ENCODE data around the gene GNA12. TPM values are rescaled to one million over a fixed set of nuclear protein-coding genes. Genes with fewer than 3 reads are reported as not detected.
"Not testable (repeated sequence)": the region's sequence is repeated elsewhere in the genome, so short reads cannot be mapped to it uniquely, and the experiment has no call there.

The GNA12 gene
- total RNA-seq, 1 donor, result 22.7 TPM

- Histone ChIP-seq H3K4me3 (ENCODE audit: low read length) (no peak overlapping the region), H3K27me3 (ENCODE audit: insufficient read depth, low read length) (no peaks in the 10 kb centered on the region), H3K9me3 (ENCODE audit: low read depth, low read length) (no peaks in the 10 kb centered on the region), H3K4me1 (ENCODE audit: insufficient read depth, low read length) (peaks cover 17% of the 10 kb centered on the region)
Measured at GRCh38 chr7:2702594-2702957, 141.5 kb downstream of the GNA12 start.

- no peaks in the 10 kb centered on the region for H3K27me3 ChIP-seq (ENCODE audit: insufficient read depth, low read length)
Measured at GRCh38 chr7:2701832-2702593, 142.1 kb downstream of the GNA12 start.

GRCh38 chr7:2701424-2701823 is 142.7 kb downstream of the GNA12 start:
- Histone ChIP-seq H3K4me1 (ENCODE audit: insufficient read depth, low read length) (peaks cover 21% of the 10 kb centered on the region), H3K9me3 (ENCODE audit: low read depth, low read length) (no peaks in the 10 kb centered on the region), H3K27me3 (ENCODE audit: insufficient read depth, low read length) (no peaks in the 10 kb centered on the region), H3K4me3 (ENCODE audit: low read length) (no peak overlapping the region)

More at GRCh38 chr7:2701832-2702593, 142.1 kb downstream of the GNA12 start:
- Histone ChIP-seq H3K4me1 (ENCODE audit: insufficient read depth, low read length) (peaks cover 17% of the 10 kb centered on the region), H3K4me3 (ENCODE audit: low read length) (no peak overlapping the region), H3K9me3 (ENCODE audit: low read depth, low read length) (no peaks in the 10 kb centered on the region)

GRCh38 chr7:2700141-2700850 is 143.8 kb downstream of the GNA12 start:
- Histone ChIP-seq H3K9me3 (ENCODE audit: low read depth, low read length) (no peaks in the 10 kb centered on the region), H3K4me1 (ENCODE audit: insufficient read depth, low read length) (peaks cover 21% of the 10 kb centered on the region), H3K27me3 (ENCODE audit: insufficient read depth, low read length) (no peaks in the 10 kb centered on the region), H3K4me3 (ENCODE audit: low read length) (no peak overlapping the region)

GRCh38 chr7:2699289-2699620 is 144.9 kb downstream of the GNA12 start:
- no peaks in the 10 kb centered on the region for H3K27me3 ChIP-seq (ENCODE audit: insufficient read depth, low read length)
- H3K4me1 ChIP-seq (ENCODE audit: insufficient read depth, low read length), result peaks cover 22% of the 10 kb centered on the region
- H3K4me3 ChIP-seq (ENCODE audit: low read length), result no peak overlapping the region
- H3K9me3 ChIP-seq (ENCODE audit: low read depth, low read length), result no peaks in the 10 kb centered on the region

GRCh38 chr7:2698581-2699288 is 145.4 kb downstream of the GNA12 start:
- Histone ChIP-seq H3K4me1 (ENCODE audit: insufficient read depth, low read length) (peaks cover 28% of the 10 kb centered on the region), H3K27me3 (ENCODE audit: insufficient read depth, low read length) (no peaks in the 10 kb centered on the region), H3K4me3 (ENCODE audit: low read length) (no peak overlapping the region), H3K9me3 (ENCODE audit: low read depth, low read length) (no peaks in the 10 kb centered on the region)

- peaks cover 26% of the 10 kb centered on the region for H3K4me1 ChIP-seq (ENCODE audit: insufficient read depth, low read length)
- H3K4me3 ChIP-seq (ENCODE audit: low read length); H3K9me3 ChIP-seq (ENCODE audit: low read depth, low read length): not testable (repeated sequence)
- H3K27me3 ChIP-seq (ENCODE audit: insufficient read depth, low read length), result peaks cover 14% of the 10 kb centered on the region
Measured at GRCh38 chr7:2694122-2694436, 150.0 kb downstream of the GNA12 start.

- not testable (repeated sequence) for H3K4me3 ChIP-seq (ENCODE audit: low read length); H3K9me3 ChIP-seq (ENCODE audit: low read depth, low read length)
- Histone ChIP-seq H3K4me1 (ENCODE audit: insufficient read depth, low read length) (peaks cover 26% of the 10 kb centered on the region), H3K27me3 (ENCODE audit: insufficient read depth, low read length) (peaks cover 19% of the 10 kb centered on the region)
Measured at GRCh38 chr7:2693420-2694121, 150.5 kb downstream of the GNA12 start.

GRCh38 chr7:2692543-2692942 is 151.6 kb downstream of the GNA12 start:
- Histone ChIP-seq H3K9me3 (ENCODE audit: low read depth, low read length) (no peaks in the 10 kb centered on the region), H3K4me1 (ENCODE audit: insufficient read depth, low read length) (peaks cover 33% of the 10 kb centered on the region), H3K27me3 (ENCODE audit: insufficient read depth, low read length) (peaks cover 25% of the 10 kb centered on the region), H3K4me3 (ENCODE audit: low read length) (no peak overlapping the region)

GRCh38 chr7:2691932-2692439 is 152.1 kb downstream of the GNA12 start:
- not testable (repeated sequence) for H3K9me3 ChIP-seq (ENCODE audit: low read depth, low read length); H3K4me3 ChIP-seq (ENCODE audit: low read length)
- peaks cover 34% of the 10 kb centered on the region for H3K4me1 ChIP-seq (ENCODE audit: insufficient read depth, low read length)
- H3K27me3 ChIP-seq (ENCODE audit: insufficient read depth, low read length), result peaks cover 30% of the 10 kb centered on the region

GRCh38 chr7:2691011-2691707 is 152.9 kb downstream of the GNA12 start:
- peaks cover 32% of the 10 kb centered on the region for H3K27me3 ChIP-seq (ENCODE audit: insufficient read depth, low read length)
- peaks cover 29% of the 10 kb centered on the region for H3K4me1 ChIP-seq (ENCODE audit: insufficient read depth, low read length)
- no peaks in the 10 kb centered on the region for H3K9me3 ChIP-seq (ENCODE audit: low read depth, low read length)
- no peak overlapping the region for H3K4me3 ChIP-seq (ENCODE audit: low read length)

- peaks cover 37% of the 10 kb centered on the region for H3K27me3 ChIP-seq (ENCODE audit: insufficient read depth, low read length)
Measured at GRCh38 chr7:2689951-2690705, 154.0 kb downstream of the GNA12 start.

GRCh38 chr7:2689343-2689847 is 154.7 kb downstream of the GNA12 start:
- Histone ChIP-seq H3K27me3 (ENCODE audit: insufficient read depth, low read length) (peaks cover 37% of the 10 kb centered on the region), H3K4me1 (ENCODE audit: insufficient read depth, low read length) (peaks cover 29% of the 10 kb centered on the region), H3K4me3 (ENCODE audit: low read length) (no peak overlapping the region), H3K9me3 (ENCODE audit: low read depth, low read length) (no peaks in the 10 kb centered on the region)

More at GRCh38 chr7:2689951-2690705, 154.0 kb downstream of the GNA12 start:
- Histone ChIP-seq H3K4me3 (ENCODE audit: low read length) (no peak overlapping the region), H3K4me1 (ENCODE audit: insufficient read depth, low read length) (peaks cover 29% of the 10 kb centered on the region), H3K9me3 (ENCODE audit: low read depth, low read length) (no peaks in the 10 kb centered on the region)
